HG03196 (cell line): ENCODE results near the gene NAT9.

Experiments used
- ATAC-seq: cut with Tn5 transposase; IDR thresholded peaks from one replicate; pipeline ENCODE4 v1.9.1; 2021; ENCODE audit not compliant: unreplicated experiment

The NAT9 gene

DNA sequence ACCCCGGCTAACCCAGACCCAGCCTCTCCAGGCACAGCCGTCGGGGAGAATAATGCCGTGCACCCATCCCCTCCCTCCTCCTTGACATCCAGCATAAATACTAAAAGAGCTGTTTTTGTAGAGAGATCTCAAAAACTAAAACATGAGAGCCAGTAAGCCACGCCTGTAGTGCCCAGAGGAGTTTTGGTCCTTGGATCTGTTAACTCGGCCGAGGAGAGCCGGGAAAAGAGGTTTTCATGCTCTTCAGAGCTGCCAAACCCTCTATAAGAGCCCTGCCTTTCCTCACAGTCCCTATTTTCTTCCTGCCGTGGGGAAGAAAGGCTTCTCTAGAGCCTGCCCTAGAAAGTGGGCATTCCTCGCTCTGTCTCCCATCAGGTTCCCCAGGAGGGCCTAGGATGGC, 30.2 kb upstream of the NAT9 start:
- no peak for ATAC-seq

DNA sequence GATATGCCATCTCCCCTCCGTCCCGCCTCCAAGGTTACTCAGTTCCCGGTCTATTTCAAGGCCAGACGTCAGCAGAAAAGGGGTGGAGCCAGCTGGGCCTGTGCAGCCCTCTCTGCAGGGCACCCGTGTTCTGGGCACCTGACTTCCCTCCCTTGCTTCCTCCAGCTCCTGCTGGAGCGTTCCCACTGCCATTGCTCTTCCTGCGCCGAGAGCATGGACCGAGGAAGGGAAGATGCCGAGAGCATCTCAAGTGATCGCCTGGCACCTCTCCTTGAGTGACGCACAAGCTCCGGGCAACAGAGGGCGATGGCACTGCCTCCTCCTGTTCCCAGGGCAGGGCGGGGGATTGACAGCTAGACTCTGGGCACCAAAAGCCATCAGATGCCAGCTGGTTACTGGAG, 29.4 kb upstream of the NAT9 start:
- ATAC-seq, result no peak

DNA sequence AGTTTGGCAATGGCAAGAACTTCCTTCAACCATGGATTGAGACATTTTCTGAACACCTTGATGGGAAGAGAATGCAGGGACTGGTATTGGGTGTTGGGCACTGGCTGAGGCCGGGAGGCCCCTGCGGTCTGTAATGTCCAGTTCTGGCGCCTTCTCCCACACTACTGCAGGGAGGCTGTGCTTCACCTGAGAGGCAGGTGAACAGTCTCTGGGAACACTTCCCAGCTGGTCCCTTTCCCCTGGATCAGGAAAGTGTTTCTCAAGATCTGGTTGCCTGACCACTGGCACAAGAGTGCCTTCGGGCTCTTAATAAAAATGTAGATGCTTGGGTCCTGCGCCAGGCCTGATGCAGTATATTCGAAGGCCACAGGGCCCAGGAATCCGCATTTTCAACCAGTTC, 28.5 kb upstream of the NAT9 start:
- no peak for ATAC-seq

DNA sequence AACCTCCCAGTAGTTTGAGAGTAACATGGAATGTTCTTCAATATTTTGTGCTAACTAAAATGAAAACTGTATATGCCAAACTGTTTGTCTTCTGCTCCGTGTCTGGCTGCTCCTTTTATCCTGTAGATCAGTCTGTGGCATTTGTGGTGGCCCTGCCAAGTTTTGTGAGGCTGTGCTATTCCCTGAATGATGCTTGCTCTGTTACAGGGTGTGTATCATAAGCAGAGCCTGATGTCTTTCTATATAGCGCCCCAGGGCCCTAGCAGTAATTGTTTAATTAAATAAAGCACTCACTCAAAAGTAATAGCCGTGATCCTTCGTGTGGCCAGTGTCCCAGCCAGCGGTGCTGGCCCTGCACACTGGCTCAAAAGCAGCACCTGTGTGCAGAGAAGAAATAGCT, 27.8 kb upstream of the NAT9 start:
- ATAC-seq, result no peak

DNA sequence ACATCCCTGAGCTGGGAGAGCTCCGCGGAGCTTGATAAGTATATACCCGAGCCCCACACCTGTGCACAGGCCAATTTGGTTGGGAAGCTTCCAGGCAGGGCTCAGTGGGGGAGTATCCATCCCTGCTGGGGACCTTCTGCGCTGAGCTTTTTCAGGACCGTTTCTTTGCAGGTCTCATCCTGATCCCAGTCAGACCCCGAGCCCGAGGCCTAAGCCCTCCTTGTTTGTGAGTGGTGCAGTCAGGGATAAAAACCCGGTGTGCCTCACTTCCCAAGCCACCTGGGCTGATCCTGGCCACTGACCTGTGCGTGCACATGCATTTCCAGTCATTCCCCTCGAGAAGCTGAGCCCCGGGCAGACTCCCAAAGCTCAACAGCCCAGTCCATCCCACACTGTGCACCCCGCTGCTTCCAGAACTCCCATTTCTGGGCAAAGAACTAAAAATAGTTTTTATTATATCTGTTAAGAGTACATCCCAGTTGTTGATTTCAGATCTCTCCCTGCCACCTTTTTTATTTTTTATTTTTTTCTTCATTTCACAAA, 27.3 kb upstream of the NAT9 start:
- no peak for ATAC-seq

DNA sequence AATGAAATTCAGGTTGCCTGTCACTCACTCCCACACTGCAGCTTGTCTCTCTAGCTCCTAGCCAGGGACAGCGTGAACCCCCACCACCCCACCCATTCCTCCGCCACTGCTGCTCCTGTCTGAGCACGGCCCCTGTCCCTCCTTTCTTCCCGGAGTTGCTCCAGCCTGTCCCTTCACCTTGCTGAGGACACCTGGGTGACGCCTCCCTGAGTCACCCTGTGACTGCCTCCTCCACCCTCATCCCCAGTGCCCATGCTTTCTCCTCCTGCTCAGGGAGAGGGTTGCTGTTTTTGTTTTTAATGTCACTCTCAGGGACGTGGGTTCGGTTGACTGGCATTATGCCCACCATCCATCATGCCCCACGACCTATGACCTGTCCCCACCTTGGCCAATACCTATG, 25.8 kb upstream of the NAT9 start:
- no peak for ATAC-seq

DNA sequence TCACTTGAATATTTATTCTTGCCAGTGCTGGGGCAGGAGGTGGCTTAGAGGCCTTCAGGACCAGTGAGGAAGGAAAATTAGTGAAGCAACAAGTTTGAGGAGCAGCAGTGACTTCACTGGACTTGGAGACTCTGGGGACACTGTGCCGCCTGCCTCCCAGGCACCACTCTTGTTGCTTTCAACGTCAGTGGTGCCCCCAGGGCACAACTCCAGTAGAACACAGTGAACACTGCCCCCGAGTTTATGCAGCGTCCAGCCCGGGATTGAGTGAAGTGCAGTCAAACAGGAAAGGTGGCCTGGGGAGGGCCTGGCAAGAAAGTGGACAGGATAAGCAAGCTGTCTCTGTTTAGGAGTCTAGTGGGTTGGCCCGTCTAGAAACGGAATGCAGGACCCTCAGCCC, 24.4 kb upstream of the NAT9 start:
- ATAC-seq, result no peak

DNA sequence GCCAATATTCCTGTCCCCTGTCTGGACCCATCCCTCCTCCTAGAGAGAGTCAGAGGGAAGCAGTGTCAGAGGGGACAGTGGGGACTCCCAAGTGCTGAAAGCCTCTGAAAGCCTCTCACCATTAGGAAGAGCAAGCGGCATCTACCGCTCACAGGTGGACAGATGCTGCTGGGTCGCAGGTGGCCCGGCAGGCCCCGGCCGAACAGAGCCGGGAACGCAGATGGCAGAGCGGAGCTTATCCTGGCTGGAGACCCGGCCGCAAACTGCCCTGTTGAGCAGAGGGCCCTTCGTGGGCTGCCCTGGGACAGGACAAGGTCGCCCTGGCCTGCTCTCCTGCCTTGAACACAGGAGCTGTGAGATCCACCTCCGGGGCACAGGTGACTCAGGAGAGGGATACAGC, 23.0 kb upstream of the NAT9 start:
- no peak for ATAC-seq

DNA sequence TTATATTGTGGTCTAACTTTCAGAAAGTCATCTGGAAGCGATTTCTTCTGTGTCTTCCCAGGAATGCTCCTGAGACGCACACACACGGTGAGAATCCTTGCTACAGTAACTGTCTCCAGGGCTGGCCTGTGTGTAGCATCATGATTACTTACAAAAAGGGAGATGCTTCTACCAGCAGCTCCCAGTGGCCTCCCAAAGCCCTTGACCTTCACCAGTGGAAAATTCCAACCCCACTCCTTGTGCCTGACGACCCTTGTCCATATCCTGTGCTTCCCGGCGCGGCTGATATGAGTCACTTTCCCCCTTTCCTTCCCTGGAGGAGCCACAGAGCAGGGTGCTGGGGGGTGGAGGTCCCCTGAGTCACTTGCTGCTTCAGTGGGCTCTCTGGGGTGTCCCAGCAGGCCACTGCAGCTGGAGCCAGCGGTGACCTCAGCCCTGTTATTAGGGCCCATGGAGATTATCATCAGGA, 22.1 kb upstream of the NAT9 start:
- ATAC-seq, result no peak

DNA sequence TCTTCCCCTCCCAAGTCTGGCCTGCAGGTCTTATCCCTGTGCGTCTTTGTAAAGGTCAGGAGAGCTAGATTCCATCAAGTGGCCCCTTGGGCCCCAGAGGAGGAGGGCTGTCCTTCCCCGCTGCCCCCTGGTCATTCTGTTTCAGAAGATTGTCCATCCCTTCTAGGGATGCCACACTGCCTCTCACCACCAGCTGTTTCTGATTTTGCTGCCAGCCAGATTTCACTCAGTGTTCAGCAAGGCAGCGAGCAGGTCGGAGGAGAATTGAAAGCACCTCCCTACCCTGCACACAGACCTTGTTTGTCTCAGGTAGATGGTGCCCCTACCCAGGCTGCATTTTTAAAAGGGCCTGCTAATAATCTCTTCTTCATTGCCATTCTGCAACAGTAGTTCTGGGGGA, 21.7 kb upstream of the NAT9 start:
- ATAC-seq, result no peak

DNA sequence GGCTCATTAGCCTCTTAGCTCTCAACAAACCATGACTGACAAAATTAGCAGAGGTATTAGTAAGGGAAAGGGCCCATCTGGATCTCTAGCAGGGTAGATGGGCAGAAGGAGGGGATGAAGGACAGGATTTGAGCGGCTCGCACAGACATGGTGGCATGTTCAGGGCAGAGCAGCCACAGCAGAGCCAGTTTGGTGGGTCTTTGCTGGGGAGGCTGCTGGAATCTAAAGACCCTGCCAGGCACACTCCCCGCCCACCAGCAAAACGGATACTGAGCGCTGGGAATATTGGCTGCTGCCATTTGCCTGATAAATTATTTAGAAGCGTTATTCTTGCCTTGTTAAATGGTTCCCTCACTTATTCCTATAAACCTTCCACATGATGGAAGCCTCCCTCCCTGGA, 20.7 kb upstream of the NAT9 start:
- no peak for ATAC-seq

DNA sequence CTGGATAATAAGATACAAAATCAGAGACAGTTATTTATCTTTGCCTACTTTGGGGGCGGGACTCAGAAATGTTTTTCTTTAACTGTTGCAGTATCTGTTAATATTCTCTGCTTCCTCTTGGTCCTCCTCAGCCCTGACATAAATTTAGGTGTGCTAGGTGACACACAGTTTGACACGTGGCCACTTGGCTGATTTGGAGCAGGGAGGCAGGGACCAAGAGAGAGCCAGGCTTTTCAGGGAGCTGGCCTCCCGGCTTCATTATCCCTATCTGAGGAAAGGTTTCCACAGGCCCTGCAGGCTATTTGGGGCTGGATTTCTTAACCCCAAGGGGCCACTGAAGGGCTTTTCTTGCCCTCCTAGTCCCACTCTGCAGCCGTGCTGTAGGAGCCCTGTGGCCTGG, 20.1 kb upstream of the NAT9 start:
- no peak for ATAC-seq

DNA sequence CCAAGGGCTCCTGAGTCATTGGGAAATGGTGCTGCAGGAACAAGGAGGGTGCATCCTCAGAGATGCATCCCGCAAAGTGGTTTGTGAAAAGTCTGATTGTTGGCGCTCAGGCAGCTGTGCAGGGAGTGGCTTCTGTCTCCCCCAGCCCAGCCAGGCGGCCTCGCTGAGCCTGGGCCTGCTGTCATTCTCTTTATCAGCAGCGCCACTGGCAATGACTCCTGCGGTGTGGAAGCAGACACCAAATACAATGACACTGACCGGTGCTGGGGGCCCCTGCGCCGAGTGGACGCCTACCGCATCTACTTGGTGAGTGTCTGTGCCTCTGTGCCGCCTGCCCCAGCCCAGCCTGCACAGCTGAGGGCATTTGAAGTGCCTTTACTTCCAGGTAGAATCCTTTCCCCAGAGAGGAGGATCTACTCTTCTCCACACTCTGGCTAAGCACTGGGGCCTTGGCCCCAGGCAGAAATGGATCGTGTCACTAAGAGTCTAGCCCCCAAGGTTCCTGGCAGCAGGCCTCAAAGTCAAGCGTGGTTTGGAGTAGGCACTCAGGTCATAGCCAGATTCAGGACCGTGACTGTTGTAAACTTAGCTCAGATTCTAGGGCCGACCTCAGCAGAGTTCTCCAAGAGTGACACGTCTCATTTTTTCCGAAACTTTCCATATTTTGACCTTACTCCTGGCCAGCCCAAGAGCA, 19.3 kb upstream of the NAT9 start:
- no peak for ATAC-seq

DNA sequence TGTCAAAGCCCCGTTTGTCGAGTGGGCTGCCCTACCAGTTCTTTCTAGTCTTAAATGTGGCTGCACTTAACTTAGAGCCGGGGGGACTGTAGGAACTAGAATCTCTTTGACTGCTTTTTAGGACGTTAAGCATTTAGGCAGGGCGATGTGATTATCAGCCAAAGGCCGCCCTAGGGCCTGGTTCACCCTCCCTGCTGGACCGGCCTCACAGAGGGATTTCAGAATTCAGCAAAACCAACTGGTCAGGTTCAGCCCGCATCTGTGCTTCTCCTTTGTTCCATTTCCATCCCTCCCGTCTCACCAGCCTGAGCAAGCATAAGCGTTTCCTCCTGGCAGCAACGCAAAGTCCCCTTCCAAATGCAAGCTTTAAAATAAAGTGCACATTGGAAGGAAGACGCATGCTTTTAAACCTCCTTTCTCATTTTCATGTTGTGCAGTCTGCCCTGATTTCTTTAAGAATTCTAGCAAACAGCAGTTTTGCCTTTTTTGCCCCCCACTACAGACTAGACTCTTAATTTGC, 16.5 kb upstream of the NAT9 start:
- no peak for ATAC-seq

DNA sequence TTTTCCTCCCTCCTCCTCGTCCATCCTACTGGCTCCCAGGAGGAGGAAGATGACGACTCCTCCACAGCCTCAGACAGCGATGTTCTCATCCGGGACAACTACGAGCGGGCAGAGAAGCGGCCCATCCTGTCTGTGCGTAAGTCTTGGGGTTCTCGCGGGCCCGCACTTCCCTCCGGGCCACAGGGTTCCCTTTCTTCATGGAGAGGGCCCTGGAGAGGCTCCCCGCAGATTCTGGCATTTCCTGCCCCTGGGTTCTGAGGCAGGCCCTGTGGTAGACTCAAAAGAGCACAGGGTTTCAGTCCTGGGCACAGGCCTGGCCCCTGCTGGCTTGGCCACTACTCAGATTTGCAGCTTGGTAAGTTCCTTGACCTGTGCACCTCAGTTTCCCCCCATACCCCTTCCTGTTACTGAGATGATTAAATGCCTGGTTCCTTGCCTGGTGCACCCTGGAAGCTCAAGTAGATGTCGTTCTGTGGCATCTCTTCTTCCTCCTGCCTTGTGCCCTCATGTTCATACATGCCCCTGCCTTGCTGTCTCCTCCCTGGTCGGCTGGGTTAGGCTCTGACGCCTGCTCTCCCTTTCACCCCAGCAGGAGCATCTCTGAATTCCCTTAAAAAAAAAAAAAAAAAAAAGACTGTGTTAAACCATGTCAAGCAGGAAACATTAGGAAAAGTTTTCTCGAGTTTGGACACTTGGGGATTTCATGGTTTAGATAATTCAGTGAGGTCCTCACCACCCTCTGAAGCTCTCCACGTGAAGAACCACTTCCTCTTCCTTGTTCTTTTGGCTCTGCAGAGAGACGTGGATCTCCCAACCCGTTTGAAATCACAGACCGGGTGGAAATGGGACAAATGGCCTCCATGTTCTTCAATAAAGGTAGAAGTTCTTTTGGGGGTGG, 14.3 kb upstream of the NAT9 start:
- ATAC-seq, result no peak

DNA sequence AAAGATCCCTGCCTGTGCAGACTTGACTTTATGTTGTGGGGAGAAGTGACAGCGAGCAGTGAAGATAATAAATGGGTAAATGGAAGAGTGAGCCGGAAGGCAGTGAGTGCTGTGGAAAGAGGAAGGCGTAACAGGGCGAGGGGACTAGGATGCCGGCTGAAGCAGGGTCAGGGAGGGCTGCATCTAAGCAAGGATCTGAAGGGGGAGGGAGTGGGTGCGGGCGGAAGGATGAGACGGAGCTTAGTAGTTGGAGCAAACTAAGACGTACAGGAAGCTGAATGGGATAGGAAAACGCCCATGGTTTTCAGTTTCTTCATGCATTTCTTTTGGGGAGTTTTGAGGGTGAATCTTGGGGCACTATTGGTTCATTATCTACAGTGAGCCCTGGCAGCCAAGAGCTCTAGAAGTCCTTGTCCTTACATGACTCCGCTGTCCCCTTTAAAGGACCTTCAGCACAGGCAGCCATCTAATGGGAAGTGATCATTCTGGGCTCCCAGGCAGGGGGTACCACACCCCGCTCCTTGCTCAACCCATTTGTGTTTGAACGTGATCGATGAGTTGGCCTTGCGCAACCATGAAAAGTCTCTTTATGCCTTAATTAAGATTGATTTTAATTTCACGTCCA, 10.4 kb upstream of the NAT9 start:
- no peak for ATAC-seq

DNA sequence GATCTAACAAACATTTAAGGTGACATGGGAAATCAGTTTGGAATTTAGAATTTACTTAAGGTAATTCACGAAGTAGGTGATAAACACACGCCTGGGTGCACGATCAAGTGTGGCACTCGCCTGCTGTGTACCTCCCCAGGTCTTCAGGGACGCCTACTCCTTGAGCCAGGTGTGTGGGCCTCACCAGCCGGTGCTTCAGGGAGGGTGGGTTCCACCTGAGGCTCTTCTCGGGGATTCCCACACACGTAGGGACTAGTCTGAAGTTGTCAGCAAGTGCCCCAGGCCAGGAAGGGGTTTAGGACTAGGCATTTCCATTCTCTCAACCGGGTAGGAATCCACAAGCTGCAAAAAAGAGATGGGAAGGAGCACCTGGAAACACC, 9.8 kb upstream of the NAT9 start:
- ATAC-seq, result no peak

DNA sequence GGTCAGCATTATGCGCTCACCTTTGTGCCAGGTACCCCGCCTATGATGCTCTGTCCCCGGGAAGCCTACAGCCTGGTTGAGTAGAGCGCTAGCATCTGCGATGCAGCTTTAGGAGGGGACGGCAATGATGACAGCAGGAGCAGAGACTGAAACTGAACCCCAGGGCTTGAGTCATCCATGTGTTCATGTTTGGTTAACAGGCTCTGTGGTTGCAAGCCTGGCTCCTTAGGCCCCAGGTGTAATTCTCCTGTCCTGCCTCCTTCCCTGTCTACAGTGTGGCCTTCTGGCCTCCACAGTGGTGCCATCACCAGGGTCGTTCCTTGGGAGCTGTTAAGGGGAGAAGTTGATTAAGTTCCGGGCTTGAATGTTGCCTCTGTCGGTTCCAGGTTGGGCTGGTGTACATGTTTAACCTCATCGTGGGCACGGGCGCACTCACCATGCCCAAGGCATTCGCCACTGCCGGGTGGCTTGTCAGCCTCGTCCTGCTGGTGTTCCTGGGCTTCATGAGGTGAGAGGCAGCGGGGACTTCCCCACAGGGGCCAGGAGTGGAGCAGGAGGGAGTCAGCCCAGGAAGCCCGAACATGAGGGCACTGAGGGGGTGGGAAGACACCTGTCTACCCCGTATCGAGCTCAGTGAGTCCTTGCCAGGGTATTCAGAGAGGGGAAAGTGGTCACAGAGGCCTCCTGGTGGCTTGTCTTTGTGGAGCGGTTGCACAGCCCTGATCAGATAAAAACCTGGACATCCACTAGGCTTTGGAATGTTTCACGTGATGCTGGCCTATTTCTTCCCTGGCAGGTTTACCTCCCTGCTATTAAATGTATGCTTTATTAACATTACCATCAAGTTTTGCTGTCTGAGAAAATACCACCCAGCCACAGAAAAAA, 9.2 kb upstream of the NAT9 start:
- ATAC-seq, result no peak

DNA sequence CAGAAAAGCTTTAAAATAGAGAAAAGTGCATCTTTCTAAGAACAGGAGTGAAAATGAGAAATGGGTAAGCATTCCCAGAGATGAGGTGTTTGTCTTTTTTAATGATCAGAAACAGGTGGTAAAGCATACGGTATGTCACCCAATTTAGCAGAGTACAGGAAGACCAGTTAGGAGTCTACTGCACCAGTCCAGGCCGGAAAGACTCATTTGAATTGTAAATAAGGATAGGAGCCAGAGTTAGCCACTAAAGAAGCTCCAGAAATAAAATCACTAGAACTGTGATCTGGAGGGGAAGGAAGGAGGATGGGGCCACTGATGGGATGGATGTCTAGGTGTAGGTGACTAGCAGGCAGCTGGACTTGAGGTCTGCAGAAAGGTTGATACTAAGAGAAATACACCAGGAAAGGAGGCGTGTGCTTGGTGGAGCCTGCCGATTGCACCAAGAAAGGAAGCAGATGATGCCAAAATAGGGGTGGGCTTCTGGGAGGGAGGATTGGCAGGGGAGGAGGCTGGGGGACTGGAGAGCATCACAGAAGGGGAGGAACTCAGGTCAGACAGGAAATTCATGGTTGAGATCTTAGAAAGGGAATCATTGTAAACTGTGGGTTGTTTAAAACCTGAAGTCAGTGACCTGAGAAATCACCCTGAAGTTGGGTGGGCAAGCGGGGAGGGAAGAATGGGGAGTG, 8.1 kb upstream of the NAT9 start:
- ATAC-seq, result no peak

DNA sequence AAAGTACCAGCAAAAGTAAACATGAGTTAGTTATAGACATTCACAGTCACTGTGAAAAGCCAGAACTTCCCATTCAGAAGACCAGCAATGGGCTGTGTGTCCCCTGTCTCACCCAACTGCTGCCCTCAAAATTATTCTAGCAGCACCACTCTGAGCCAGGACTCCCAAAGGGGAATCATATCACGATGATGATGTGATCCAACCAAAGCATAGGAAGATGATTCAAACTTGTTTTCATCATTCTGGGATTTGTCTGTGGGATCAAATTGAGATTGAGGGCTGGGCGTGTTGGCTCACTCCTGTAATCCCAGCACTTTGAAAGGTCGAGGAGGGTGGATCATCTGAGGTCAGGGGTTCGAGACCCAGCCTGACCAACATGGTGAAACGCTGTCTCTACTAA, 6.4 kb upstream of the NAT9 start:
- ATAC-seq, result no peak
